Large intestine (tissue), 3 donors: ENCODE data around the gene TSC1. TPM values are rescaled to one million over a fixed set of nuclear protein-coding genes. Genes with fewer than 3 reads are reported as not detected.

ENCODE experiments used
- DNase-seq, 2 donors: peaks; one replicate each; pipeline versions ENCODE4 v3.0.0 to v3.0.0-alpha.2; 2013
- H3K27ac ChIP-seq: one replicate; pipeline ENCODE4 v1.5.1; 2013; ENCODE audit warnings: low read length
- H3K27me3 ChIP-seq: 2 replicates; pipeline ENCODE4 v1.6.1; 2013; ENCODE audit warnings: low read length; ENCODE audit not compliant: control insufficient read depth, insufficient read depth
- H3K36me3 ChIP-seq: 2 replicates; pipeline ENCODE4 v1.6.1; 2013; ENCODE audit warnings: low read length; ENCODE audit not compliant: control insufficient read depth, insufficient read depth
- H3K4me1 ChIP-seq: one replicate; pipeline ENCODE4 v1.6.1; 2013; ENCODE audit warnings: low read length; ENCODE audit not compliant: control insufficient read depth, insufficient read depth
- H3K4me3 ChIP-seq: one replicate; pipeline ENCODE4 v1.5.1; 2013; ENCODE audit warnings: low read length
- H3K9me3 ChIP-seq: one replicate; pipeline ENCODE4 v1.6.1; 2013; ENCODE audit warnings: mild to moderate bottlenecking, low read depth, low read length, moderate library complexity; ENCODE audit not compliant: control insufficient read depth
- WGBS: methylation state at CpG from one replicate; pipeline ENCODE4 v1.1.5; 2013; ENCODE audit warnings: low lambda C conversion rate; ENCODE audit not compliant: insufficient coverage; 5-methylcytosine and 5-hydroxymethylcytosine counted together
- polyA plus RNA-seq: library from polyadenylated mRNA; unstranded; fragments of 120-200 nt; gene quantifications from one replicate; pipeline ENCODE4 v1.2.1, GENCODE V29; 2013

The TSC1 gene
- polyA plus RNA-seq, 1 donor: 45.6 TPM

DNA sequence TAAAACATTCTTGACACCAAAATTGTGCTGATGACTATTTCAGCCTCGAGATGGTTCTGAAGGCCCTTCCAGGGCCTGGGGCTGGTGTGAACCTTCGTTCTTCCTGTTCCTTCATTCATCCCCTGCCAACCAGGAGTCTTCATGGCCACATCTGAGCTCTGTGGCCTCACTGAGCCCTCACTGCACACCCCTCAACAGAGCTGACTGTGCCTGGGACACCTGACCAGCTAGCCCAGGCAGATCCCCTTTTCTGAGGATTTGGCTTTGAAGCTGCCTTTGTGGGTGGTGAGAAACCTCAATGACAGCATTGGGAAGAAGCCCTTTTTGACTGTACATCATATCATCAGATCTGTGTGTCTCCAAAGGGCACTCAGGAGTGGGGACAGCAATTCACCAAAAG, 80.1 kb downstream of the TSC1 start:
- Histone ChIP-seq H3K4me1 (no peaks in the 10 kb centered on the region), H3K36me3 (no peaks in the 10 kb centered on the region), H3K27me3 (no peaks in the 10 kb centered on the region), H3K9me3 (no peaks in the 10 kb centered on the region), H3K27ac (no peak overlapping the region), H3K4me3 (no peak overlapping the region)
- DNase-seq: no peak
- 100% methylated on average over 1 of the region's 2 CpGs for WGBS

DNA sequence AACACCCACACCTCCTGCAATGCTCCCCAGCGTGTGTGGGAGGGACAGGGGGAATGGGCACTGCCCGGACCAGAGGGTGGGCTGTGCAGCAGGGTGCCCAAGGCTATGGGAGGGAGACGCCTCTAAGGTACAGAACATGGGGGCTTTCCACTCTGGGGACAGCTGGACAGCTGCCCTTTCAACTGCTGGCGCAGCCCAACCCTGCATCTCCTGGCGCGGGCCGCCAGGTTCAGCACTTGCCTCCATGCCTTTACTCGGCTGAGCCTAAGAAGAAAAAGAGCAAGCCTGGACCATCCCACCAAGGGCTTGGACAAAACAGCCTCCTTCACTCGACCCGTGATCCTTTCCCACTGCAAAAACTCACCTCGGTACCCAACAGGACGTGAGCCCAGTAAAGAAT, 81.3 kb downstream of the TSC1 start:
- Histone ChIP-seq H3K27ac (no peak overlapping the region), H3K4me1 (no peaks in the 10 kb centered on the region), H3K27me3 (peaks cover 1% of the 10 kb centered on the region), H3K4me3 (no peak overlapping the region), H3K9me3 (no peaks in the 10 kb centered on the region), H3K36me3 (no peaks in the 10 kb centered on the region)
- no peak for DNase-seq
- 60% methylated on average over 2 of the region's 12 CpGs for WGBS

- H3K27ac ChIP-seq: no peak overlapping the region
- H3K4me1 ChIP-seq: no peaks in the 10 kb centered on the region
- H3K27me3 ChIP-seq: peaks cover 2% of the 10 kb centered on the region
- no peak overlapping the region for H3K4me3 ChIP-seq
- no peak for DNase-seq
- no peaks in the 10 kb centered on the region for H3K9me3 ChIP-seq
- WGBS: 80% methylated on average over 1 of the region's 6 CpGs
- no peaks in the 10 kb centered on the region for H3K36me3 ChIP-seq
Measured at GRCh38 chr9:132862533-132862932, 81.9 kb downstream of the TSC1 start.

DNA sequence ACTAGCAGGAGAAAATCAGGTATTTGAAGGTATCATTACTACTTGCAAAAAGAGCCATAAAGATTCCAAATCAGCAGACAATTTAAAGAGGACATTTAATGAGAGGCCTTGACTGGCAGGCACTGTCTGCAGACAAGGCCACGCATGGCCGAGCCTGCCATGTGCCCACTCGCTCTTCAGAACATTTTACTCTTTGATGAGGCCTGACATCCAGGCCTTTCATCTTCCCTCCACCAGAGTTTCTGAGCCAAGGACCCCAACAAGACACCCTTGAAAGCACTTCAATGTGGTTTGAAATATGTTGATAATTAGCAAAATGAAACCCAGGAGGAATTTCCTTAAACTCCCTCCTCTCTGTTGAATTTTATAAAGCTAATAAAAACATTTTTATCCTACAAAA, 82.8 kb downstream of the TSC1 start:
- Histone ChIP-seq H3K27me3 (peaks cover 2% of the 10 kb centered on the region), H3K4me1 (no peaks in the 10 kb centered on the region), H3K27ac (no peak overlapping the region), H3K4me3 (no peak overlapping the region), H3K9me3 (no peaks in the 10 kb centered on the region), H3K36me3 (no peaks in the 10 kb centered on the region)
- no CpG with 5 or more reads among the region's 3 CpGs for WGBS
- no peak for DNase-seq

- Histone ChIP-seq H3K27ac (no peak overlapping the region), H3K4me3 (no peak overlapping the region), H3K9me3 (no peaks in the 10 kb centered on the region), H3K36me3 (no peaks in the 10 kb centered on the region), H3K4me1 (no peaks in the 10 kb centered on the region), H3K27me3 (peaks cover 2% of the 10 kb centered on the region)
- no CpG with 5 or more reads among the region's 7 CpGs for WGBS
- no peak for DNase-seq
Measured at GRCh38 chr9:132858751-132859150, 85.7 kb downstream of the TSC1 start.

DNA sequence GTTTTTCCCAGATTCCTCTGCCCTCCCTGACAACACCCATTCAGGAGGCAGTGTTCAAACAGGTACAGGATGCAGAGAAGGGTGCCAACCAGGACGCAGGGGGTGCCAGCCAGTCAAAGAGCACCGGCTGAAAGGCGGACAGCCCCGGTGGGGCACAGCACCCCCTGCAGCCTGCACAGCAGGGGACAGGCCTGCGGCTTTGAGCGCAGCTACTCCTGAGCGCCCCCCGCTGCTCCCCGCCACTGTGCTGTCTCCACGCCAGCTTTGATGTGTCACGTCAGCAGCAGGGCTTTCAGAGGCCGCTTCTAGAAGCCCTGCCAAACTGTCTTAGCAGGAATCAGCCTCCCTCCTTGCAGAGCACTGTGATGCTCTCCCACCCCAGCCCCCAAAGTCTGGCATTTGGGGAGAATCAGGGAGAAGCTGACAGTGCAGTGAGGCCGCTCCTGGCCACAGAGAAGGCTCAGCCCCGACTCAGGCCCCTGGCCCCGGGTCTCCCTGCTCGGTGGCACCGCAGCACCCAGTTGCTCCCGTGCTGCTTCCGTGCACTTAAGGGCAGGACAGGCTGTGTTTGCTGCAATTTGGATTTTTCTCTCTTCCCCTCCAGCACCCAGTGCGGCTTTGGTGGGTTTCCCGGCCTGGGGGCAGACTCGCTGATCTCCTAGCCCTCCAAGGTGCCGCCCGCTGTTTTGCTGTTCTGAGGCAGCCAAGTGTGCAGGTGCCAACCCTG, 86.6 kb downstream of the TSC1 start:
- Histone ChIP-seq H3K4me1 (no peaks in the 10 kb centered on the region), H3K4me3 (no peak overlapping the region), H3K27me3 (peaks cover 2% of the 10 kb centered on the region), H3K36me3 (no peaks in the 10 kb centered on the region), H3K9me3 (no peaks in the 10 kb centered on the region), H3K27ac (no peak overlapping the region)
- no peak for DNase-seq
- no CpG with 5 or more reads among the region's 24 CpGs for WGBS

DNA sequence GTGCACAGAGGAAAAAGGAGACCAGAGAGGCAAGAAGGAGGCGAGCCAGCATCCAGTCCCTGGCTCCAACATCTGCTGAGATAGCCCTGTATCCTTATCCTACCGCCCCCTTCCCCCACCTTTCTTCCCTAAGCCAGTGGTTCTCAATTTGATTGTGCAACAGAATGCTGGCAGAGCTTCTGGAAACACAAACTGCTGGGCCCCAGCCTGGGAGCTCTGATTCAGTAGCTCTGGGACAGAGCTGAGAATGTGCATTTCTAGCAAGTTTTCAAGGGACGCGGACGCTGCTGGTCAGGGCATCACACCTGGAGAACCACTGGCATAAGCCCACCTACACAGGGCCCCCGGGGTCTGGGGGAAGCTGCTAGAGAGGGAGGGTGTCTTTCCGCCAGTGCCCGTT, 87.4 kb downstream of the TSC1 start:
- H3K9me3 ChIP-seq: no peaks in the 10 kb centered on the region
- H3K4me3 ChIP-seq: no peak overlapping the region
- peaks cover 2% of the 10 kb centered on the region for H3K27me3 ChIP-seq
- no peak overlapping the region for H3K27ac ChIP-seq
- no peak for DNase-seq
- WGBS: no CpG with 5 or more reads among the region's 8 CpGs
- H3K36me3 ChIP-seq: no peaks in the 10 kb centered on the region
- H3K4me1 ChIP-seq: no peaks in the 10 kb centered on the region

DNA sequence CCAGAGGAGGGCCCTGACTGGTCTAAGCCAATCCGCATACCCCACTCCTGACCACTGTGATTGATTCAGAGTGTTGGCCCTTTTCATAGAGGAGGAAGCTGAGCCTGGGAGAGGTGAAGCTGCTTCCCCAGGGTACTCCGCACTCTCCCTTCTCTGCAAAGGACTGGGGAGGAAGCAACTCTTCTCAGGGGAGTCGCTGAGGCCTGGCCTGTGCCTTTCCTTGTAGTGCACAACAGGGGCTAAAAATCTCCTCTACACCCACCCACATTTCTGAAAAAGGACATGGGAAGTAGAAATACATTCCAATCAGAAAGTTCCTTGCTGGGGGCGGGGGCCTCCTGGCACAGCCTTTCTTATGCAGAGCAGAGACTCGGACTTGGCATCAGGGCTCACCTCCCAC, 88.5 kb downstream of the TSC1 start:
- WGBS: no CpG with 5 or more reads among the region's 5 CpGs
- H3K27ac ChIP-seq: no peak overlapping the region
- H3K27me3 ChIP-seq: peaks cover 2% of the 10 kb centered on the region
- no peak for DNase-seq
- H3K36me3 ChIP-seq: no peaks in the 10 kb centered on the region
- H3K4me3 ChIP-seq: no peak overlapping the region
- H3K9me3 ChIP-seq: no peaks in the 10 kb centered on the region
- H3K4me1 ChIP-seq: no peaks in the 10 kb centered on the region

- Histone ChIP-seq H3K4me3 (no peak overlapping the region), H3K4me1 (no peaks in the 10 kb centered on the region), H3K27ac (no peak overlapping the region), H3K36me3 (no peaks in the 10 kb centered on the region), H3K27me3 (peaks cover 2% of the 10 kb centered on the region), H3K9me3 (no peaks in the 10 kb centered on the region)
- WGBS: no CpG with 5 or more reads among the region's 10 CpGs
- DNase-seq: no peak
Measured at GRCh38 chr9:132854832-132855231, 89.6 kb downstream of the TSC1 start.

GRCh38 chr9:132853482-132853881, 90.9 kb downstream of the TSC1 start:
- Histone ChIP-seq H3K36me3 (no peaks in the 10 kb centered on the region), H3K27me3 (peaks cover 2% of the 10 kb centered on the region)
- WGBS: 100% methylated on average over 1 of the region's 4 CpGs

GRCh38 chr9:132849185-132849706, 95.2 kb downstream of the TSC1 start:
- no peak overlapping the region for H3K27ac ChIP-seq
- H3K4me3 ChIP-seq: no peak overlapping the region
- H3K9me3 ChIP-seq: no peaks in the 10 kb centered on the region
- no peaks in the 10 kb centered on the region for H3K27me3 ChIP-seq
- no peaks in the 10 kb centered on the region for H3K36me3 ChIP-seq
- 100% methylated on average over 2 of the region's 12 CpGs for WGBS
- H3K4me1 ChIP-seq: no peaks in the 10 kb centered on the region
- no peak for DNase-seq

More at GRCh38 chr9:132853482-132853881, 90.9 kb downstream of the TSC1 start:
- DNase-seq: no peak
- no peaks in the 10 kb centered on the region for H3K9me3 ChIP-seq
- no peaks in the 10 kb centered on the region for H3K4me1 ChIP-seq
- H3K4me3 ChIP-seq: no peak overlapping the region
- H3K27ac ChIP-seq: no peak overlapping the region
